ENCODE results near the gene RELT. TPM values are rescaled to one million over a fixed set of nuclear protein-coding genes. Genes with fewer than 3 reads are reported as not detected.
A peak's percentile ranks its signal among the peaks of the same experiment; 100 is the strongest.

The RELT gene
- 3.3 TPM for polyA plus RNA-seq
- long read RNA-seq, donor 1: 0 reads
- long read RNA-seq, donor 2, partial matches to known transcripts: 0 of 2 reads
- long read RNA-seq, donor 2, other reads (novel, unspliced or antisense): 0 of 2 reads
- long read RNA-seq, donor 3: 0 reads
- long read RNA-seq, donor 4: 0 reads
- long read RNA-seq, donor 5: 0 reads
- long read RNA-seq, donor 6, partial matches to known transcripts: 0 of 1 reads
- long read RNA-seq, donor 6, other reads (novel, unspliced or antisense): 0 of 1 reads
- long read RNA-seq, donor 7: 0 reads
- long read RNA-seq, donor 8, partial matches to known transcripts: 0 of 1 reads
- long read RNA-seq, donor 8, other reads (novel, unspliced or antisense): 0 of 1 reads
- long read RNA-seq, donor 9: 0 reads
- long read RNA-seq, donor 10, partial matches to known transcripts: 0 of 1 reads
- long read RNA-seq, donor 10, other reads (novel, unspliced or antisense): 0 of 1 reads
- long read RNA-seq, donor 11: 0 reads

GRCh38 chr11:73376160-73376802 is at the start of gene RELT:
Gene RELT, plus strand, starts transcription at chr11:73376399. Its CDS starts 12,738 bp downstream, at chr11:73389137.
- Histone ChIP-seq H3K9me3 (ENCODE audit: control insufficient read depth, low read depth, low read length) (no peaks in the 10 kb centered on the region), H3K27ac (ENCODE audit: low read length) (peak within 1 kb of the TSS; percentile 35), H3K36me3 (ENCODE audit: control insufficient read depth, insufficient read depth, low read length) (no peaks in the 10 kb centered on the region), H3K4me1 (ENCODE audit: control insufficient read depth, insufficient read depth, low read length) (peaks cover 12% of the 10 kb centered on the region), H3K4me3 (ENCODE audit: low read length) (peak within 1 kb of the TSS; percentile 62), H3K27me3 (ENCODE audit: control insufficient read depth, insufficient read depth, low read length) (no peaks in the 10 kb centered on the region)
- no CpG with 5 or more reads among the region's 96 CpGs for WGBS (ENCODE audit: insufficient coverage, low lambda C conversion rate)
- DNase-seq: peak; percentile 91 to 95

GRCh38 chr11:73326929-73327811 is 49.0 kb upstream of the RELT start:
- H3K9me3 ChIP-seq (ENCODE audit: control insufficient read depth, low read depth, low read length): no peaks in the 10 kb centered on the region
- no peaks in the 10 kb centered on the region for H3K27me3 ChIP-seq (ENCODE audit: control insufficient read depth, insufficient read depth, low read length)
- peaks cover 26% of the 10 kb centered on the region for H3K36me3 ChIP-seq (ENCODE audit: control insufficient read depth, insufficient read depth, low read length)
- no peak for DNase-seq
- peaks cover 71% of the 10 kb centered on the region for H3K4me1 ChIP-seq (ENCODE audit: control insufficient read depth, insufficient read depth, low read length)
- 100% methylated on average over 1 of the region's 10 CpGs for WGBS (ENCODE audit: insufficient coverage, low lambda C conversion rate)
- H3K4me3 ChIP-seq (ENCODE audit: low read length): no peak overlapping the region
- no peak overlapping the region for H3K27ac ChIP-seq (ENCODE audit: low read length)

GRCh38 chr11:73327812-73328364 is 48.3 kb upstream of the RELT start:
- DNase-seq: no peak
- Histone ChIP-seq H3K4me3 (ENCODE audit: low read length) (no peak overlapping the region), H3K36me3 (ENCODE audit: control insufficient read depth, insufficient read depth, low read length) (peaks cover 26% of the 10 kb centered on the region), H3K9me3 (ENCODE audit: control insufficient read depth, low read depth, low read length) (no peaks in the 10 kb centered on the region), H3K27me3 (ENCODE audit: control insufficient read depth, insufficient read depth, low read length) (no peaks in the 10 kb centered on the region), H3K27ac (ENCODE audit: low read length) (no peak overlapping the region), H3K4me1 (ENCODE audit: control insufficient read depth, insufficient read depth, low read length) (peaks cover 71% of the 10 kb centered on the region)
- WGBS (ENCODE audit: insufficient coverage, low lambda C conversion rate): no CpG with 5 or more reads among the region's 4 CpGs

- no peaks in the 10 kb centered on the region for H3K27me3 ChIP-seq (ENCODE audit: control insufficient read depth, insufficient read depth, low read length)
- no peak overlapping the region for H3K4me3 ChIP-seq (ENCODE audit: low read length)
- peak overlapping the region; percentile 68 for H3K27ac ChIP-seq (ENCODE audit: low read length)
- no CpG with 5 or more reads among the region's 3 CpGs for WGBS (ENCODE audit: insufficient coverage, low lambda C conversion rate)
- H3K36me3 ChIP-seq (ENCODE audit: control insufficient read depth, insufficient read depth, low read length): peaks cover 17% of the 10 kb centered on the region
- DNase-seq: no peak
- peaks cover 72% of the 10 kb centered on the region for H3K4me1 ChIP-seq (ENCODE audit: control insufficient read depth, insufficient read depth, low read length)
- no peaks in the 10 kb centered on the region for H3K9me3 ChIP-seq (ENCODE audit: control insufficient read depth, low read depth, low read length)
Observed at GRCh38 chr11:73330569-73331093, 45.6 kb upstream of the RELT start.

GRCh38 chr11:73331138-73331916 is 44.9 kb upstream of the RELT start:
- DNase-seq: peak; percentile 88 to 93
- peak overlapping the region; percentile 0 for H3K4me3 ChIP-seq (ENCODE audit: low read length)
- no peaks in the 10 kb centered on the region for H3K9me3 ChIP-seq (ENCODE audit: control insufficient read depth, low read depth, low read length)
- H3K36me3 ChIP-seq (ENCODE audit: control insufficient read depth, insufficient read depth, low read length): peaks cover 11% of the 10 kb centered on the region
- WGBS (ENCODE audit: insufficient coverage, low lambda C conversion rate): no CpG with 5 or more reads among the region's 4 CpGs
- no peaks in the 10 kb centered on the region for H3K27me3 ChIP-seq (ENCODE audit: control insufficient read depth, insufficient read depth, low read length)
- H3K27ac ChIP-seq (ENCODE audit: low read length): peak overlapping the region; percentile 75
- H3K4me1 ChIP-seq (ENCODE audit: control insufficient read depth, insufficient read depth, low read length): peaks cover 72% of the 10 kb centered on the region

- no peak overlapping the region for H3K4me3 ChIP-seq (ENCODE audit: low read length)
- DNase-seq: no peak
- H3K4me1 ChIP-seq (ENCODE audit: control insufficient read depth, insufficient read depth, low read length): peaks cover 66% of the 10 kb centered on the region
Observed at GRCh38 chr11:73333173-73333572, 43.0 kb upstream of the RELT start.

GRCh38 chr11:73333640-73334383 is 42.4 kb upstream of the RELT start:
- Histone ChIP-seq H3K27me3 (ENCODE audit: control insufficient read depth, insufficient read depth, low read length) (no peaks in the 10 kb centered on the region), H3K4me3 (ENCODE audit: low read length) (no peak overlapping the region), H3K27ac (ENCODE audit: low read length) (peak overlapping the region; percentile 75), H3K4me1 (ENCODE audit: control insufficient read depth, insufficient read depth, low read length) (peaks cover 60% of the 10 kb centered on the region), H3K36me3 (ENCODE audit: control insufficient read depth, insufficient read depth, low read length) (peaks cover 9% of the 10 kb centered on the region), H3K9me3 (ENCODE audit: control insufficient read depth, low read depth, low read length) (no peaks in the 10 kb centered on the region)
- no peak for DNase-seq
- no CpG with 5 or more reads among the region's 4 CpGs for WGBS (ENCODE audit: insufficient coverage, low lambda C conversion rate)

More at GRCh38 chr11:73333173-73333572, 43.0 kb upstream of the RELT start:
- Histone ChIP-seq H3K27ac (ENCODE audit: low read length) (peak overlapping the region; percentile 75), H3K27me3 (ENCODE audit: control insufficient read depth, insufficient read depth, low read length) (no peaks in the 10 kb centered on the region), H3K9me3 (ENCODE audit: control insufficient read depth, low read depth, low read length) (no peaks in the 10 kb centered on the region), H3K36me3 (ENCODE audit: control insufficient read depth, insufficient read depth, low read length) (peaks cover 9% of the 10 kb centered on the region)
- no CpG with 5 or more reads among the region's 11 CpGs for WGBS (ENCODE audit: insufficient coverage, low lambda C conversion rate)

GRCh38 chr11:73334384-73335203 is 41.6 kb upstream of the RELT start:
- DNase-seq: peak; percentile 71 to 75
- WGBS (ENCODE audit: insufficient coverage, low lambda C conversion rate): no CpG with 5 or more reads among the region's 6 CpGs
- peaks cover 54% of the 10 kb centered on the region for H3K4me1 ChIP-seq (ENCODE audit: control insufficient read depth, insufficient read depth, low read length)
- peak overlapping the region; percentile 75 for H3K27ac ChIP-seq (ENCODE audit: low read length)
- no peaks in the 10 kb centered on the region for H3K9me3 ChIP-seq (ENCODE audit: control insufficient read depth, low read depth, low read length)
- peaks cover 10% of the 10 kb centered on the region for H3K36me3 ChIP-seq (ENCODE audit: control insufficient read depth, insufficient read depth, low read length)
- no peaks in the 10 kb centered on the region for H3K27me3 ChIP-seq (ENCODE audit: control insufficient read depth, insufficient read depth, low read length)
- no peak overlapping the region for H3K4me3 ChIP-seq (ENCODE audit: low read length)
